Endodermal cell (in vitro differentiated cells): ENCODE measurements around the gene OAS2. TPM values are rescaled to one million over a fixed set of nuclear protein-coding genes. Genes with fewer than 3 reads are reported as not detected.
"Not testable (repeated sequence)": the region's sequence is repeated elsewhere in the genome, so short reads cannot be mapped to it uniquely, and the experiment has no call there.

Source experiments
- DNase-seq: peaks from one replicate; pipeline ENCODE4 v3.0.0-alpha.2; 2017
- H3K27ac ChIP-seq: 2 replicates; pipeline ENCODE4 v1.5.1; 2013; ENCODE audit warnings: mild to moderate bottlenecking, low read depth, low read length, moderate library complexity
- H3K27me3 ChIP-seq: 2 replicates; pipeline ENCODE4 v1.6.1; 2013; ENCODE audit warnings: mild to moderate bottlenecking, low read length, moderate library complexity; ENCODE audit not compliant: insufficient read depth, control insufficient read depth, poor library complexity, severe bottlenecking
- H3K36me3 ChIP-seq: 2 replicates; pipeline ENCODE4 v1.7.0; 2013; ENCODE audit warnings: mild to moderate bottlenecking, low read length, moderate library complexity; ENCODE audit not compliant: control insufficient read depth, insufficient read depth
- H3K4me1 ChIP-seq: one replicate; pipeline ENCODE4 v1.7.0; 2013; ENCODE audit warnings: low read length; ENCODE audit not compliant: control insufficient read depth, insufficient read depth
- H3K4me3 ChIP-seq: 2 replicates; pipeline ENCODE4 v1.5.1; 2013; ENCODE audit warnings: mild to moderate bottlenecking, low read length, moderate library complexity
- H3K9ac ChIP-seq: 2 replicates; pipeline ENCODE4 v1.6.1; 2013; ENCODE audit warnings: mild to moderate bottlenecking, low read length, moderate library complexity; ENCODE audit not compliant: poor library complexity, severe bottlenecking; ENCODE audit errors: extremely low read depth
- H3K9me3 ChIP-seq: 2 replicates; pipeline ENCODE4 v1.6.1; 2013; ENCODE audit warnings: mild to moderate bottlenecking, low read length, moderate library complexity; ENCODE audit not compliant: control insufficient read depth
- H3K27ac Mint-ChIP-seq: 2 replicates; pipeline ENCODE4 v1.8.0; 2020; ENCODE audit warnings: mixed read lengths
- H3K27me3 Mint-ChIP-seq: 2 replicates; pipeline ENCODE4 v1.8.0; 2021; ENCODE audit warnings: mild to moderate bottlenecking, mixed read lengths; ENCODE audit not compliant: insufficient read depth
- H3K36me3 Mint-ChIP-seq: 2 replicates; pipeline ENCODE4 v1.8.0; 2020; ENCODE audit warnings: low read depth, mixed read lengths
- H3K4me1 Mint-ChIP-seq: 2 replicates; pipeline ENCODE4 v1.8.0; 2020; ENCODE audit warnings: mixed read lengths
- H3K4me3 Mint-ChIP-seq: 2 replicates; pipeline ENCODE4 v1.8.0; 2020; ENCODE audit warnings: mild to moderate bottlenecking, moderate library complexity, mixed read lengths
- H3K9me3 Mint-ChIP-seq: 2 replicates; pipeline ENCODE4 v1.8.0; 2020; ENCODE audit warnings: mild to moderate bottlenecking, mixed read lengths
- CTCF ChIP-seq: fragments of 200-600 bp; sonication (generic); conservative IDR thresholded peaks from 2 replicates; pipeline ENCODE4 v1.5.0; 2021; ENCODE audit warnings: antibody characterized with exemption, mild to moderate bottlenecking
- WGBS, 2 experiments: methylation state at CpG; one replicate each; pipeline versions ENCODE4 v1.1.5 to v1.1.7; 2013; ENCODE audit warnings: missing lambda C conversion rate in 2 of 2, mixed read lengths in 1 of 2; ENCODE audit not compliant: insufficient coverage in 1 of 2, insufficient read length in 1 of 2; 5-methylcytosine and 5-hydroxymethylcytosine counted together
- total RNA-seq, 2 donors: library from RNA; stranded (reverse); fragmentation: NEBNext Ultra II Directional in 1 of 2; extraction: Animal tissue kit (Norgen Biotek cat#: 25700) in 1 of 2; gene quantifications; 2 replicates in 1 of 2; 3 replicates in 1 of 2; pipeline ENCODE4 v1.2.1, GENCODE V29; 2021

Gene OAS2
- total RNA-seq, 2 donors from 2014 or later = not detected

- H3K27me3 ChIP-seq = no peaks in the 10 kb centered on the region
- H3K9ac ChIP-seq = no peak overlapping the region
- Mint-ChIP-seq H3K36me3 (no peaks in the 10 kb centered on the region), H3K9me3 (peaks cover 48% of the 10 kb centered on the region), H3K4me1 (no peaks in the 10 kb centered on the region), H3K27me3 (peaks cover 15% of the 10 kb centered on the region), H3K4me3 (no peak overlapping the region), H3K27ac (no peak overlapping the region)
- H3K4me3 ChIP-seq = no peak overlapping the region
- H3K4me1 ChIP-seq = no peaks in the 10 kb centered on the region
- H3K36me3 ChIP-seq = no peaks in the 10 kb centered on the region
- H3K27ac ChIP-seq = no peak overlapping the region
- no peak for TF ChIP-seq CTCF
- WGBS, 2 experiments = 82 to 92% methylated on average over 3 of the region's 3 CpGs
- peaks cover 58% of the 10 kb centered on the region for H3K9me3 ChIP-seq
- DNase-seq = no peak
Observed at GRCh38 chr12:112988224-112988623, 9.9 kb downstream of the OAS2 start.

GRCh38 chr12:112988823-112989385, 10.6 kb downstream of the OAS2 start:
- not testable (repeated sequence) for H3K36me3 Mint-ChIP-seq, H3K27ac ChIP-seq, H3K36me3 ChIP-seq, H3K4me3 ChIP-seq, H3K4me1 ChIP-seq, H3K4me1 Mint-ChIP-seq, H3K27me3 ChIP-seq, H3K4me3 Mint-ChIP-seq, DNase-seq, H3K27ac Mint-ChIP-seq, H3K9ac ChIP-seq
- peaks cover 15% of the 10 kb centered on the region for H3K27me3 Mint-ChIP-seq
- 83 to 86% methylated on average over 1 to 3 of the region's 3 CpGs for WGBS, 2 experiments
- peaks cover 58% of the 10 kb centered on the region for H3K9me3 ChIP-seq
- peaks cover 46% of the 10 kb centered on the region for H3K9me3 Mint-ChIP-seq

GRCh38 chr12:112989806-112990205, 11.5 kb downstream of the OAS2 start:
- H3K4me3 Mint-ChIP-seq = no peak overlapping the region
- no peaks in the 10 kb centered on the region for H3K4me1 Mint-ChIP-seq
- H3K27ac ChIP-seq = no peak overlapping the region
- no peaks in the 10 kb centered on the region for H3K36me3 ChIP-seq
- no peak overlapping the region for H3K27ac Mint-ChIP-seq
- H3K4me3 ChIP-seq = peak overlapping the region; percentile 12
- peaks cover 39% of the 10 kb centered on the region for H3K9me3 Mint-ChIP-seq
- no peaks in the 10 kb centered on the region for H3K27me3 ChIP-seq
- H3K27me3 Mint-ChIP-seq = peaks cover 13% of the 10 kb centered on the region
- no peaks in the 10 kb centered on the region for H3K36me3 Mint-ChIP-seq
- WGBS, 2 experiments = 80 to 89% methylated on average over 1 of the region's 1 CpG
- no peak overlapping the region for H3K9ac ChIP-seq
- DNase-seq = no peak
- no peak for TF ChIP-seq CTCF
- H3K4me1 ChIP-seq = no peaks in the 10 kb centered on the region
- H3K9me3 ChIP-seq = peaks cover 52% of the 10 kb centered on the region
